Neural cell (in vitro differentiated cells): ENCODE results near the gene DCHS1. TPM values are rescaled to one million over a fixed set of nuclear protein-coding genes. Genes with fewer than 3 reads are reported as not detected.

Source experiments
- H2AFZ ChIP-seq: fragments of 200-600, 300-800 bp; sonication (generic), shearing (Covaris generic); 2 replicates; pipeline ENCODE4 v1.6.0; 2014; ENCODE audit warnings: low read depth, mild to moderate bottlenecking, antibody characterized with exemption, low read length, moderate library complexity
- H3F3A ChIP-seq: fragments of 200-600 bp; shearing (Covaris generic); 2 replicates; pipeline ENCODE4 v1.6.1; 2016; ENCODE audit warnings: mild to moderate bottlenecking, moderate library complexity, mixed read lengths, antibody characterized with exemption, low read length; ENCODE audit not compliant: insufficient read depth, poor library complexity, severe bottlenecking
- H3K27ac ChIP-seq: fragments of 200-600, 300-800 bp; sonication (generic), shearing (Covaris generic); 2 replicates; pipeline ENCODE4 v1.5.1; 2014; ENCODE audit warnings: mild to moderate bottlenecking, low read length, moderate library complexity
- H3K27me3 ChIP-seq: fragments of 300-800, 200-600 bp; sonication (generic), shearing (Covaris generic); 2 replicates; pipeline ENCODE4 v1.6.0; 2014; ENCODE audit warnings: mild to moderate bottlenecking, low read depth, low read length, moderate library complexity; ENCODE audit not compliant: insufficient read depth
- H3K36me3 ChIP-seq: fragments of 300-800, 200-600 bp; sonication (generic), shearing (Covaris generic); 2 replicates; pipeline ENCODE4 v1.5.1; 2014; ENCODE audit warnings: mild to moderate bottlenecking, antibody characterized with exemption, low read length, moderate library complexity; ENCODE audit not compliant: insufficient read depth
- H3K4me2 ChIP-seq: fragments of 300-800, 200-600 bp; sonication (generic), shearing (Covaris generic); 2 replicates; pipeline ENCODE4 v1.6.0; 2014; ENCODE audit warnings: mild to moderate bottlenecking, low read length
- H3K4me3 ChIP-seq: fragments of 300-800, 200-600 bp; sonication (generic), shearing (Covaris generic); 2 replicates; pipeline ENCODE4 v1.5.1; 2014; ENCODE audit warnings: mild to moderate bottlenecking, low read length, moderate library complexity
- H3K79me2 ChIP-seq: fragments of 200-600 bp; shearing (Covaris generic); replicated peaks from 2 replicates; pipeline ENCODE4 v1.6.0; 2014; ENCODE audit warnings: mild to moderate bottlenecking, low read length, moderate library complexity; ENCODE audit not compliant: insufficient read depth
- H3K9ac ChIP-seq: fragments of 300-800, 200-600 bp; sonication (generic), shearing (Covaris generic); 2 replicates; pipeline ENCODE4 v1.6.1; 2016; ENCODE audit warnings: mild to moderate bottlenecking, low read length, mixed read lengths
- H3K9me2 ChIP-seq: fragments of 200-600 bp; shearing (Covaris generic); 2 replicates; pipeline ENCODE4 v1.6.1; 2016; ENCODE audit warnings: mild to moderate bottlenecking, low read length, mixed read lengths; ENCODE audit not compliant: insufficient read depth
- H3K9me3 ChIP-seq: fragments of 200-600, 300-800 bp; sonication (generic), shearing (Covaris generic); 2 replicates; pipeline ENCODE4 v1.6.1; 2016; ENCODE audit warnings: mild to moderate bottlenecking, mixed run types, low read length, moderate library complexity, mixed read lengths
- H4K20me1 ChIP-seq: fragments of 200-600 bp; shearing (Covaris generic); 2 replicates; pipeline ENCODE4 v1.6.1; 2016; ENCODE audit warnings: mild to moderate bottlenecking, mixed run types; ENCODE audit not compliant: insufficient read depth
- CTCF ChIP-seq: fragments of 450-650 bp; IDR thresholded peaks from 2 replicates; pipeline ENCODE4 v1.5.1; 2014; ENCODE audit warnings: antibody characterized with exemption, mild to moderate bottlenecking, moderate library complexity; ENCODE audit not compliant: poor library complexity, severe bottlenecking
- EP300 ChIP-seq: fragments of 450-650 bp; conservative IDR thresholded peaks from 2 replicates; pipeline ENCODE4 v1.6.1; 2014; ENCODE audit warnings: antibody characterized with exemption, mild to moderate bottlenecking, moderate library complexity; ENCODE audit not compliant: poor library complexity, severe bottlenecking
- EZH2 ChIP-seq: fragments of 200-600, 300-800 bp; shearing (Covaris generic), sonication (generic); IDR thresholded peaks from 2 replicates; pipeline ENCODE4 v1.6.1; 2014; ENCODE audit warnings: antibody characterized with exemption, low read length, borderline replicate concordance, mild to moderate bottlenecking; ENCODE audit not compliant: insufficient read depth, poor library complexity, severe bottlenecking
- MXI1 ChIP-seq: fragments of 450-650 bp; conservative IDR thresholded peaks from 2 replicates; pipeline ENCODE4 v1.6.1; 2014; ENCODE audit warnings: antibody characterized with exemption, mild to moderate bottlenecking; ENCODE audit not compliant: poor library complexity, severe bottlenecking
- POLR2AphosphoS5 ChIP-seq: IDR thresholded peaks from 2 replicates; pipeline ENCODE4 v1.6.1; 2012
- RAD21 ChIP-seq: fragments of 450-650 bp; conservative IDR thresholded peaks from 2 replicates; pipeline ENCODE4 v1.6.1; 2014; ENCODE audit warnings: antibody characterized with exemption, mild to moderate bottlenecking, moderate library complexity
- SMC3 ChIP-seq: fragments of 450-650 bp; conservative IDR thresholded peaks from 2 replicates; pipeline ENCODE4 v1.6.1; 2014; ENCODE audit warnings: antibody characterized with exemption, mild to moderate bottlenecking, moderate library complexity; ENCODE audit not compliant: poor library complexity
- TAF1 ChIP-seq: IDR thresholded peaks from 2 replicates; pipeline ENCODE4 v1.6.1; 2012; ENCODE audit warnings: low read depth
- polyA plus RNA-seq: library from polyadenylated mRNA; depleted of rRNA; stranded (reverse); fragments of >200 nt; gene quantifications from 2 replicates; pipeline ENCODE4 v1.2.3, GENCODE V29; 2014

DCHS1 gene
- polyA plus RNA-seq, 1 donor from 2014 or later = 30.1 TPM

- Histone ChIP-seq H3K27me3 (no peaks in the 10 kb centered on the region), H4K20me1 (no peaks in the 10 kb centered on the region), H3K4me2 (no peak overlapping the region), H3K27ac (no peak overlapping the region), H2AFZ (no peak overlapping the region), H3K9me2 (no peaks in the 10 kb centered on the region), H3K9ac (no peak overlapping the region), H3K9me3 (peaks cover 8% of the 10 kb centered on the region), H3K36me3 (no peaks in the 10 kb centered on the region), H3F3A (no peaks in the 10 kb centered on the region), H3K4me3 (no peak overlapping the region), H3K79me2 (no peaks in the 10 kb centered on the region)
- TF ChIP-seq CTCF (no peak), RAD21 (no peak), EP300 (no peak), MXI1 (no peak), POLR2AphosphoS5 (no peak), TAF1 (no peak), EZH2 (no peak)
Observed at GRCh38 chr11:6584528-6584927, 71.1 kb downstream of the DCHS1 start.

- no peak for TF ChIP-seq MXI1
- TF ChIP-seq RAD21 = no peak
- no peak for TF ChIP-seq EP300
- TF ChIP-seq SMC3 = no peak
- TF ChIP-seq EZH2 = no peak
- TF ChIP-seq POLR2AphosphoS5 = no peak
- Histone ChIP-seq H3K79me2 (no peaks in the 10 kb centered on the region), H3F3A (no peaks in the 10 kb centered on the region), H3K27me3 (no peaks in the 10 kb centered on the region), H3K4me3 (no peak overlapping the region), H4K20me1 (no peaks in the 10 kb centered on the region), H2AFZ (no peak overlapping the region), H3K9me3 (peaks cover 8% of the 10 kb centered on the region), H3K4me2 (no peak overlapping the region), H3K9ac (no peak overlapping the region), H3K27ac (no peak overlapping the region), H3K36me3 (no peaks in the 10 kb centered on the region), H3K9me2 (no peaks in the 10 kb centered on the region)
Observed at GRCh38 chr11:6583584-6583983, 72.0 kb downstream of the DCHS1 start.

- Histone ChIP-seq H3K27ac (no peak overlapping the region), H3K4me2 (no peak overlapping the region), H3K27me3 (no peaks in the 10 kb centered on the region), H3K9me3 (peaks cover 8% of the 10 kb centered on the region), H3K9ac (no peak overlapping the region), H4K20me1 (no peaks in the 10 kb centered on the region), H2AFZ (no peak overlapping the region), H3K36me3 (no peaks in the 10 kb centered on the region), H3K79me2 (no peaks in the 10 kb centered on the region), H3F3A (no peaks in the 10 kb centered on the region), H3K4me3 (no peak overlapping the region), H3K9me2 (no peaks in the 10 kb centered on the region)
- TF ChIP-seq SMC3 (no peak), RAD21 (no peak), CTCF (no peak), EP300 (no peak), TAF1 (no peak), MXI1 (no peak), POLR2AphosphoS5 (no peak)
Observed at GRCh38 chr11:6579681-6580080, 75.9 kb downstream of the DCHS1 start.
